ENCODE measurements around the gene F2.

The F2 gene

DNA sequence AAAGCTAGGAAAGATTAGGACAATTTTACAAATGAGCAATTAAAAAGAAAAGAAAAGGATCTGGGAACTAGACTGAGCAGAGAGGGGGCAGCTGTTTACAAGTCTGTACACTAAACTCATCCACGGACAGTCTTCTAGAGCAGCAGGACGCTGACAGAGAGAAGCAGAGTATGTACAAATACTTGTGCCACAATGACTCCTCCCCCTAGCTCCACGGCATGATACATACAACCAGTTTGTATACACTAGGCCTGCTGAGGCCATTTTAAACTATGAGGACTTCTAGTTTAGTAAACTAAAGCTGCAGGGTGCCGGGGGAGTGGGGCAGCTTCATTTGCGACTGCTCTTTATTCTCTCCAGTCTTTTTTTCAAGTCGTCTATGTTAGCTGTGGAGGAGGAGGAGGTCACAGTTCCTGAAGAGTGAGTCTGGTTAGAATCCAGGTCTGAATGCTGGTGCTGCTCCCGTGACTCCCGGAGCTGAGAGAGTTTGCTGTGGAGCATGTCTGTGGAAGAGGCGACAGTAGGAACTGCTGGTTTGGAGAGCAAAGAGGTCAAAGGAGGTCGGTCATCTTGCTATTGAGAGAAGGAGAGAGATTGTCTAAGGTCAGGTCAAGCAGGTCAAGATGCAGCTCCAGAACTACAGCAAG lies 24.8 kb downstream of the F2 start:
- no peak for DNase-seq (ENCODE audit: low read depth)

DNA sequence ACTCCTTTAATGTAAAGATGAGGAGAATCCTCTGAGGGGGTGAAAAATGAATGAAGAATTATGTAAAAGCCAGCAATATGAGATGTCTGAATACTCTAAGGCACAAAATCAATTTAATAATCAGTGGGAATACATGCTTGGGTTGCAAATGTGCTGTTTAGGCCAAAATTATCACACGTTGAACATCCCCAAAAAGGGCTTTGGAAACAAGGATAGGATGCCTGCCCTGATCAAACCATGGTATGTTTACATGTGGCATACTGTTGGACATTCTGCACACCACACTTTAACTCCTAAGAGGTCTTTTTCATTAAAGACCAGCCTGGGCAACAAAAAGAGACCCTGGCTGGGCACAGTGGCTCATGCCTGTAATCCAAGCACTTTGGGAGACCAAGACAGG lies 26.3 kb downstream of the F2 start:
- DNase-seq (ENCODE audit: low read depth), result no peak

DNA sequence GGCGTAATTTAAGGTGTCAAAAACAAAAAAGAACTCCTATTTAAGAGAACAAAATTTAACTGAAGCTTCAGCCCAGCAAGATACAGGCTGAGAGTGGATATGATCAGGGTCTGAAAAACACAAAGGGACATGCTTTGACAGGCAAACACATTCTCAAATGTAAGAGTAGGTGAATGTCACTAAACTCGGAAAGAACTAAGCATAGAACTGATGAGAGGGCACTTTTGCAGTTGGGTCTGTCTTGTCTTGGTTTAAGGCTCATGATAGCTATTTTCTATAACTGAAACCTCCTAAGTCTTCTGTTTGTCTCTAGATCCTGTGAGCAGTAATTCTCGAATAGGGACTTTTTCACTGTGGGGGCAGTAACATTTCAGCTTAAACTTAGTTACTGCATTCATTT lies 27.0 kb downstream of the F2 start:
- no peak for DNase-seq (ENCODE audit: low read depth)

DNA sequence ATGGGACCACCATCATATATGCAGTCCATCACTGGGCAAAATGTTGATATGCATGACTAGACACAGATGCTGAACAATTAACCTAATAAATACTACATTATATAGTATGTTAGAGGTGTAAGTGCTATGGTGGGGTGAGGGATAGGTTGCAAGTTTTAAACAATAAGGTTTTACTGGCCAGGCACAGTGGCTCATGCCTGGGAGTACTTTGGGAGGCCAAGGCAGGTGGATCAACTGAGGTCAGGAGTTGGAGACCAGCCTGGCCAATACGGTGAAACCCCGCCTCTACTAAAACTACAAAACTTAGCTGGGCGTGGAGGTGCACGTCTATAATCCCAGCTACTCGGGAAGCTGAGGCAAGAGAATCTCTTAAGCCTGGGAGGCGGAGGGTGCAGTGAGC lies 28.1 kb downstream of the F2 start:
- DNase-seq (ENCODE audit: low read depth), result no peak

DNA sequence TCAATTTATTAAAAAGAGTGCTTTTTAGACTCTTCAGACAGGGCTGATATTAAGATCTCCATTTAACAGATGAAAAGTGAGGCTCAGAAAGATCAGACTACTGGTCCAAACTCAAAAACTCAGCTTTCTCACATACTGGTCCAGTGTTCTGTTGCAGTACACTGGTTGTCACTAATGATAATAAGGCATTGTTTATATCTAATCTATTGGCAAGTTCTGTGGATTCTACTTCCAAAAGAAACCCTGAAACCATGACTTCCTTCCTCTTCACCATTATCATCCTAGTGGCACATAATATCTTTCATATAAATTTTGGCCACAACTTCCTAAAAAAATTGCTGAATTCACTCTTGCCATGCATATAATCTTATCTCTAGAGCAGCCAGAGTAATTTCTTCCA lies 36.9 kb downstream of the F2 start:
- DNase-seq (ENCODE audit: low read depth), result no peak

DNA sequence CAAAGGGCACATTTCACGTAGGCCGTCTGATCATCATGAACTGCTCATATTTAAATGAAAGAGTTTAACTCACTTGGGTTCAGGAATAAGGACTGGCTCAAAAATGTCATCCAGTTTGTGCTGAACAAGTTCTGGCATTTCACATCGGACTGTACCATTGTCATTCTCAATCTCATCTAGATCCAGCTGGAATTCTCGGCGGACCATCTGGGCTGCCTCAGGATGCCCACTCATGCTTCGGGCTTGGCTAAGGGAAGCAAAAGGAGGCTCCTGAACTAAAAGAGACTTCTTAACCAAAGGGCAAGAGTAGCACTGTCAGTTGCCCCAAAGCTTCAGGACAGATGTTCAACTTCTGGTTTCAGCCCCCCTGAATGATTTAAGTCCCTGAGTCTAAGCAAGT lies 40.2 kb downstream of the F2 start:
- no peak for DNase-seq (ENCODE audit: low read depth)

DNA sequence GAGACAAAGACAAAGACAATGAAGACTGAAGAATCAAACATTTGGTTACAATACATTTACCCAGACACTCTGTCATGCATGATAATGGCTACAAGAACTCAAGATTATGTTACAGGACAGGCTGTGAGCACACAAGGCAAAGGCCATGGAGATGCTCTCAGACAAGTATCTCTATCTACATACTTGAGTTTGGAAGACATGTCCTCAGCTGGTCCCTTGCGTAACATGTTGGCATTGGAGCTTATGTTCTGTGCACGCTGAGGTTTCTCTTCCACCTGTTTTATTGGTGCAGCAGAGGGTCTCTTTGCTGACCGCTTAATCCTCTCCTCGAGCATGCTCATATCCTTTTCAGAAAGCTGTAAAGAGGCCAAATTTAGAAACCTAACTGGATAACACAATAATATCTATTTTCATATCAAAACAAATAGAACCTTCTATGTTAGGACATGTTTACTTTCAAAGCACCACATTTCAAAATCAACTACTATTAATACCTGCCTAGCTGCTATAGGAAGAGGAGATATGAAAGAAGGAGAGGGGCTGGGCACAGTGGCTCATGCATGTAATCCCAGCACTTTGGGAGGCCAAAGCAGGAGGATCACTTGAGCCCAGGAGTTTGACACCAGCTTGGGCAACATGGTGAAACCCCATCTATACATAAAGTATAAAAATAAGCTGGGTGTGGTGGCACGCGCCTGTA lies 41.6 kb downstream of the F2 start:
- no peak for DNase-seq (ENCODE audit: low read depth)

DNA sequence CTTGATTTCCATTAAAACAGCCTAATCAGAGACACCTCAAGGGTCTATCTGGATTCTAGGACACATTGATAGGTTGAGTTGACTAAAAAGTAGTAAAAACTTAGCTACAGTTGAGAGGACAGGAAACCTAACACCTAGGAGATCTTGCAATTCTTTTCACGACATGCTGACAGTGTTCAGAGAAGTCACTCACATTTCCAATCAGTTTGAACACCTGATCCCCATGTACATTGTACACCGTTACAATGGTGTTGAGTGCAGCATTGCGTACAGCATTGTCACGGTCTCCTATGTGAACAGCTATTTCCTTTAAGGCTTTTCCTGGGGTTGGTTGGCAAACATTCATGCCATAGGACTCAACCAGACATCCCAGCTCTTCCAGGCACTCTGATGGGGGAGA lies 42.8 kb downstream of the F2 start:
- no peak for DNase-seq (ENCODE audit: low read depth)

DNA sequence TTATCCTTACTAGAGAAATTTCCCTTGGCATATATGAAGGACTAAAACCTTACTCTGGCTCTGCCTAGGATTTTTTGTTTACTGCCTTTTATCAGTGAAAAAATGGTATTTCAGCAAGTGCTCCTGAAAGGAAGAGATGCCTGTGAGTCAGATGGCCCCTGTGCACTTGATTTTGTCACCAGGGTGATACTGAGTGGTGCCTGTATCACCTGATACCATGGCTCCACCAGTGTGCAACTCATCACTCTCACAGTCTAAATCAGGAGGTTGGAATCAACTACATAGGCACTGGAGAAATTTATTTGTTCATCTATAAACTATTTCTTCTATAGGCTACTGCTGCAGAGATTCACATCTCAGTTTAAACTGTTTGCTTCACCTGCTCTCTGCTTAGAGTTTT lies 43.2 kb downstream of the F2 start:
- no peak for DNase-seq (ENCODE audit: low read depth)

DNA sequence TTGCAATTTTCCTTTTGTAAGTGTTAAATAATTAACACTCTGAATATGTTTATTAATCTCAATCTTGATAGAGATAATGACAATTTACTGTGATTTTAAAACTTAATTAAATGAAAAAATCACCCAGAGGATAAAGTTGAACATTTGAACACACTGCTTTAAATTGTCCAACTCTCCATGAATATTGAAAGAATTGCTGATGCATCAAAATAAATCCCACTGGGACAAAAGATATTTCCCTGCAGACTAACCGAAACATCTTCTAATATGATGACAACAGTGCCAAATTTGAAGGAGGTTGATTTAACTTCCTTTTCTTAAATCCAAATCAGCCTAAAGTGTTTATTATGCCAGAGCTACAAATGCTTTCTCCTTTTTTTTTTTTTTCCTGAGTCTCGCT lies 47.6 kb downstream of the F2 start:
- DNase-seq (ENCODE audit: low read depth), result no peak

DNA sequence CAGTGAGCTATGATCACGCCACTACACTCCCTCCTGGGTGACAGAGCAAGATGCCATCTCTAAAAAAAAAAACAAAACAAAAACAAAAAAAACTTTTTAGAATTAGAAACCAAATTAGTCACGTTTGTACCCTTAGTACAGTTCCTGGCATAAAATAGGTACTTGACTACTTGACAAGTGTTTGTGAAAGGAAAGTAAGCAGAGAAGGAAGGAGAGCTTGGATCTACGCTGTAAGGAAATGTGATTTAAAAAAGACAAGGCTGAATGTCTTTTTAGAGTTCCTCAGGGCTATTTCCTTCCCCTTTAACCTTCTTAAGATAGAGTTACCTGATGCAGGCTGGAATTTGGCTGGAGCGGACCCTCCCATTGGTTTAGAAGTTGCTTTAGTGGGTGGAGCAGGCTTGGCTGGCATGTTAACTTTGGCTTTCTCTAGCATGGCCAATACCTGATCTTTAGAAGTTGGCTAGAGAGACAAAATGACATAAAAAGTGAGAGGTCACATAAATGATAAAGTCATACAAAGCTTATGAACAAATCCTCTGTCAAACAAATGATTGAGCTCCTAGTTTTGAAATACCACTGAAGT lies 50.7 kb downstream of the F2 start:
- no peak for DNase-seq (ENCODE audit: low read depth)

DNA sequence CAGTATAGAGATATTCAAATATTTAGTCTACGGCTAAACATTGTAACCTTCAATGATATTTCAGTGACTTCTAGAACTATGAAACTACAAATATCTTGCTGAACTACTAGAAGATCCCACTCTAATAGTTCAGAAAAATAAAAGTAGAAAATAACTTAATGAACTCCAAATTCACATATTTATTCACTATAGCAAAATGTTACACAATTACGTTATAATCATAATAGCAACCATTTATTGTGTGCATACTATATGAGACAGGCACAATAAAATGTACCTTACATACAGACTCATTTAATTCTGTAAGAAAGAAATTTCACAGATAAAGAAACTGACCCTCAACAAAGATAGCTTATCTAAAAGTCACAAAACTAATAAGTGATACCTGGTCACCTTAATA lies 57.9 kb downstream of the F2 start:
- no peak for DNase-seq (ENCODE audit: low read depth)

DNA sequence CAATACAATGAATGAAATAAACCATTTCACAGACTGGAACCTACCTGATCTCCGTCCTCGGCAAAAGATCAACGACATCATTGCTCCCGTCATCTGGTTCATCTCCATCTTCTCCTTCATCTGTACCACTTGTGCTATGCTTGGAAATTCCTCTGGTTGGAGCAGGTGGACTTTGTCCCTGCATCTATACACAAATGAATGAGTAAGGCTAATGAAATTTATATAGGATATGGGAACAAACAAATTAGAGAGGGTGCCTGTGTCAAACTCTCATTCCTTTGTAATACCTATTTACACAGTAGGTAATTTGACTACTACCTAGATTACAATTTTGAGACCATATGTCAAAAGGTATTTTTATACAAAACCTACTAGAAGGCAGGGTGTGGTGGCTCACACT lies 59.4 kb downstream of the F2 start:
- no peak for DNase-seq (ENCODE audit: low read depth)

Data from activated T-helper 1 cell treated with Interleukin-2 at 50 U/mL for 16 hours (primary cell).